Neural crest cell (in vitro differentiated cells): ENCODE measurements around the gene CMSS1. TPM values are rescaled to one million over a fixed set of nuclear protein-coding genes. Genes with fewer than 3 reads are reported as not detected.
"Not testable (repeated sequence)": the region's sequence is repeated elsewhere in the genome, so short reads cannot be mapped to it uniquely, and the experiment has no call there.

Source experiments
- DNase-seq: peaks from one replicate; pipeline ENCODE4 v3.0.0; 2021; ENCODE audit warnings: low read depth, mixed read lengths, low spot score
- H3K27ac Mint-ChIP-seq: one replicate; pipeline ENCODE4 v1.8.0; 2021; ENCODE audit warnings: mild to moderate bottlenecking, mixed read lengths; ENCODE audit not compliant: unreplicated experiment
- H3K27me3 Mint-ChIP-seq: 2 replicates; pipeline ENCODE4 v1.8.0; 2021; ENCODE audit warnings: low read depth, mild to moderate bottlenecking, mixed read lengths
- H3K36me3 Mint-ChIP-seq: 2 replicates; pipeline ENCODE4 v1.8.0; 2021; ENCODE audit warnings: low read depth, mild to moderate bottlenecking, mixed read lengths
- H3K4me1 Mint-ChIP-seq: 2 replicates; pipeline ENCODE4 v1.8.0; 2021; ENCODE audit warnings: mixed read lengths
- H3K4me3 Mint-ChIP-seq: one replicate; pipeline ENCODE4 v1.8.0; 2021; ENCODE audit warnings: mild to moderate bottlenecking, mixed read lengths
- H3K9me3 Mint-ChIP-seq: 2 replicates; pipeline ENCODE4 v1.8.0; 2021; ENCODE audit warnings: mixed read lengths
- CTCF ChIP-seq: fragments of 200-600 bp; sonication (generic); conservative IDR thresholded peaks from 2 replicates; pipeline ENCODE4 v1.5.0; 2021; ENCODE audit warnings: antibody characterized with exemption, mild to moderate bottlenecking
- total RNA-seq: library from RNA; stranded (reverse); gene quantifications from 2 replicates; pipeline ENCODE4 v1.2.1, GENCODE V29; 2021

The CMSS1 gene
- total RNA-seq, 1 donor from 2014 or later = 60.9 TPM

DNA sequence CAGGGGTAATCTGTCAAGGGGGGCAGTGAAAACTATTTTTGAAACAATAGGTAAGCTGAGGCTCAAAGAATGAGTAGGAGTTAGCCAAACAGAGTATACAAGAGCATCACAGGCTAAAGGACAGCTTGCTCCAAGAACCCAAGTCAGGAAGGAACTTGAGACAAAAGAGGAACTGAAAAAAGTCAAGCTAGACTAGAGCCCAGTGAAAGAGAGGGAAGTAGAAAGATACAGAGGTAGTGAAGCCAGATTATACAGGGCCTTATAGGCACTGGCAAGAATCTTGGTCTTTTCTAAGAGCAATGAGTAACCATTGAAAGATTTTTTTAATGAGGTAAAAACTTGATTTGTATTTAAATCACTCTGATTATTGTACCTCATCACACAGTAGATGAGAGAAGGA is 226.7 kb downstream of the CMSS1 start:
- no peak overlapping the region for H3K4me3 Mint-ChIP-seq
- H3K27me3 Mint-ChIP-seq = no peaks in the 10 kb centered on the region
- H3K4me1 Mint-ChIP-seq = peaks cover 80% of the 10 kb centered on the region
- no peak for DNase-seq
- no peaks in the 10 kb centered on the region for H3K36me3 Mint-ChIP-seq
- TF ChIP-seq CTCF = no peak
- no peak overlapping the region for H3K27ac Mint-ChIP-seq
- H3K9me3 Mint-ChIP-seq = peaks cover 2% of the 10 kb centered on the region

GRCh38 chr3:100045696-100046095 is 228.0 kb downstream of the CMSS1 start:
- Mint-ChIP-seq H3K4me1 (peaks cover 80% of the 10 kb centered on the region), H3K27ac (peak overlapping the region; percentile 90), H3K4me3 (peak overlapping the region; percentile 41), H3K9me3 (peaks cover 2% of the 10 kb centered on the region), H3K36me3 (no peaks in the 10 kb centered on the region), H3K27me3 (no peaks in the 10 kb centered on the region)
- no peak for DNase-seq
- no peak for TF ChIP-seq CTCF

DNA sequence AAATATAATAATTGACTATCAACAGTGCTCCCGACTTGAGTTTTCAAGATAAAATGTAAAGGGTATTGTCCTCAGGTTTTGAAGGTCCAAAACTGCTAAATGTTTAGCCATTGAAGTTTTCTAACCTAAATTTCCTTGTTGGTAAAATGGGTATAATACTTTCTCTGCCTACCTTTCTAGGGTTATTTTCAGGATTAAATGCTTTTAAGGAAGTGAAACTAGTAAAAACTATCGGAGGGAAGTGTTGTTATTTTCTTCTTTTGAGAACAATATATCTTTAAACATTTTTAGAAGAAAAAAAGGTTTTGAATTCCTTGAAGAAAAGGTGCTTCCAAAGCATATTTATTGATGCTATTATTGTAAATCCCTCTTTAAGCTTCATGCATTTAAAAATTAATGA is 229.3 kb downstream of the CMSS1 start:
- H3K4me3 Mint-ChIP-seq = no peak overlapping the region
- no peaks in the 10 kb centered on the region for H3K36me3 Mint-ChIP-seq
- no peak for DNase-seq
- TF ChIP-seq CTCF = no peak
- H3K27me3 Mint-ChIP-seq = no peaks in the 10 kb centered on the region
- H3K9me3 Mint-ChIP-seq = peaks cover 4% of the 10 kb centered on the region
- peak overlapping the region; percentile 36 for H3K27ac Mint-ChIP-seq
- peaks cover 67% of the 10 kb centered on the region for H3K4me1 Mint-ChIP-seq

GRCh38 chr3:100047455-100048141 is 229.9 kb downstream of the CMSS1 start:
- peaks cover 7% of the 10 kb centered on the region for H3K9me3 Mint-ChIP-seq
- H3K36me3 Mint-ChIP-seq = no peaks in the 10 kb centered on the region
- no peak for TF ChIP-seq CTCF
- peaks cover 62% of the 10 kb centered on the region for H3K4me1 Mint-ChIP-seq
- H3K27ac Mint-ChIP-seq = peak overlapping the region; percentile 25
- H3K27me3 Mint-ChIP-seq = no peaks in the 10 kb centered on the region
- peak overlapping the region; percentile 39 for H3K4me3 Mint-ChIP-seq
- peak; percentile 3 for DNase-seq

- peaks cover 60% of the 10 kb centered on the region for H3K4me1 Mint-ChIP-seq
- H3K27ac Mint-ChIP-seq = peak overlapping the region; percentile 25
- DNase-seq = no peak
- TF ChIP-seq CTCF = no peak
- H3K27me3 Mint-ChIP-seq = no peaks in the 10 kb centered on the region
- peak overlapping the region; percentile 39 for H3K4me3 Mint-ChIP-seq
- H3K36me3 Mint-ChIP-seq = no peaks in the 10 kb centered on the region
- peaks cover 7% of the 10 kb centered on the region for H3K9me3 Mint-ChIP-seq
These were observed 230.6 kb downstream of the CMSS1 start for GRCh38 chr3:100048248-100048647.

GRCh38 chr3:100051513-100051912 is 233.9 kb downstream of the CMSS1 start:
- H3K27me3 Mint-ChIP-seq, H3K9me3 Mint-ChIP-seq, H3K27ac Mint-ChIP-seq, H3K4me3 Mint-ChIP-seq, DNase-seq, H3K36me3 Mint-ChIP-seq: not testable (repeated sequence)
- peaks cover 57% of the 10 kb centered on the region for H3K4me1 Mint-ChIP-seq
